ENCODE measurements around the gene MED27. TPM values are rescaled to one million over a fixed set of nuclear protein-coding genes. Genes with fewer than 3 reads are reported as not detected.

The MED27 gene
- total RNA-seq, 2 experiments from 2014 or later: 22.7 to 23.3 TPM

- no peaks in the 10 kb centered on the region for H3K36me3 Mint-ChIP-seq (ENCODE audit: low read depth)
- H3K9me3 Mint-ChIP-seq: no peaks in the 10 kb centered on the region
- ChIA-PET POLR2A (no interaction called here), CTCF (no interaction called here)
- H3K4me1 Mint-ChIP-seq: no peaks in the 10 kb centered on the region
- H3K27me3 Mint-ChIP-seq: no peaks in the 10 kb centered on the region
- no peak overlapping the region for H3K27ac Mint-ChIP-seq
- no peak for DNase-seq
- H3K4me3 Mint-ChIP-seq: no peak overlapping the region
These were observed 31.5 kb downstream of the MED27 start for GRCh38 chr9:132048201-132048600.

- Mint-ChIP-seq H3K36me3 (ENCODE audit: low read depth) (no peaks in the 10 kb centered on the region), H3K27me3 (no peaks in the 10 kb centered on the region), H3K27ac (no peak overlapping the region), H3K4me1 (no peaks in the 10 kb centered on the region), H3K4me3 (no peak overlapping the region), H3K9me3 (no peaks in the 10 kb centered on the region)
- no peak for DNase-seq
- POLR2A ChIA-PET: no interaction called here
- CTCF ChIA-PET: no interaction called here
These were observed 33.2 kb downstream of the MED27 start for GRCh38 chr9:132046456-132046855.

- H3K4me1 Mint-ChIP-seq: no peaks in the 10 kb centered on the region
- H3K4me3 Mint-ChIP-seq: no peak overlapping the region
- POLR2A ChIA-PET: no interaction called here
- no peaks in the 10 kb centered on the region for H3K27me3 Mint-ChIP-seq
- H3K36me3 Mint-ChIP-seq (ENCODE audit: low read depth): no peaks in the 10 kb centered on the region
- no peak overlapping the region for H3K27ac Mint-ChIP-seq
- CTCF ChIA-PET: no interaction called here
- no peaks in the 10 kb centered on the region for H3K9me3 Mint-ChIP-seq
- DNase-seq: no peak
These were observed 35.3 kb downstream of the MED27 start for GRCh38 chr9:132044176-132044875.

GRCh38 chr9:132043708-132044107 lies 36.0 kb downstream of the MED27 start:
- H3K36me3 Mint-ChIP-seq (ENCODE audit: low read depth): no peaks in the 10 kb centered on the region

GRCh38 chr9:132042324-132042723 lies 37.3 kb downstream of the MED27 start:
- ChIA-PET CTCF (no interaction called here), POLR2A (no interaction called here)
- no peak overlapping the region for H3K4me3 Mint-ChIP-seq
- no peaks in the 10 kb centered on the region for H3K9me3 Mint-ChIP-seq
- no peak overlapping the region for H3K27ac Mint-ChIP-seq
- H3K4me1 Mint-ChIP-seq: no peaks in the 10 kb centered on the region
- no peaks in the 10 kb centered on the region for H3K36me3 Mint-ChIP-seq (ENCODE audit: low read depth)
- DNase-seq: no peak
- no peaks in the 10 kb centered on the region for H3K27me3 Mint-ChIP-seq

More at GRCh38 chr9:132043708-132044107, 36.0 kb downstream of the MED27 start:
- Mint-ChIP-seq H3K4me1 (no peaks in the 10 kb centered on the region), H3K4me3 (no peak overlapping the region), H3K9me3 (no peaks in the 10 kb centered on the region), H3K27me3 (no peaks in the 10 kb centered on the region), H3K27ac (no peak overlapping the region)
- ChIA-PET POLR2A (no interaction called here), CTCF (no interaction called here)
- no peak for DNase-seq

GRCh38 chr9:132041798-132042197 lies 37.9 kb downstream of the MED27 start:
- H3K9me3 Mint-ChIP-seq: no peaks in the 10 kb centered on the region
- DNase-seq: no peak
- no peaks in the 10 kb centered on the region for H3K4me1 Mint-ChIP-seq
- no peaks in the 10 kb centered on the region for H3K27me3 Mint-ChIP-seq
- no peak overlapping the region for H3K4me3 Mint-ChIP-seq
- H3K27ac Mint-ChIP-seq: no peak overlapping the region
- ChIA-PET POLR2A (no interaction called here), CTCF (no interaction called here)
- H3K36me3 Mint-ChIP-seq (ENCODE audit: low read depth): no peaks in the 10 kb centered on the region

GRCh38 chr9:132040808-132041207 lies 38.9 kb downstream of the MED27 start:
- no peaks in the 10 kb centered on the region for H3K36me3 Mint-ChIP-seq (ENCODE audit: low read depth)
- no peaks in the 10 kb centered on the region for H3K9me3 Mint-ChIP-seq
- no peak for DNase-seq
- POLR2A ChIA-PET: no interaction called here
- H3K4me1 Mint-ChIP-seq: no peaks in the 10 kb centered on the region
- CTCF ChIA-PET: no interaction called here
- H3K4me3 Mint-ChIP-seq: no peak overlapping the region
- no peak overlapping the region for H3K27ac Mint-ChIP-seq
- no peaks in the 10 kb centered on the region for H3K27me3 Mint-ChIP-seq

- Mint-ChIP-seq H3K36me3 (ENCODE audit: low read depth) (no peaks in the 10 kb centered on the region), H3K27me3 (no peaks in the 10 kb centered on the region), H3K27ac (no peak overlapping the region), H3K9me3 (no peaks in the 10 kb centered on the region), H3K4me1 (no peaks in the 10 kb centered on the region), H3K4me3 (no peak overlapping the region)
- ChIA-PET POLR2A (no interaction called here), CTCF (no interaction called here)
- DNase-seq: no peak
These were observed 39.4 kb downstream of the MED27 start for GRCh38 chr9:132040246-132040645.

GRCh38 chr9:132039284-132039683 lies 40.4 kb downstream of the MED27 start:
- H3K27me3 Mint-ChIP-seq: no peaks in the 10 kb centered on the region
- peaks cover 2% of the 10 kb centered on the region for H3K4me1 Mint-ChIP-seq
- ChIA-PET CTCF (no interaction called here), POLR2A (no interaction called here)
- no peak overlapping the region for H3K27ac Mint-ChIP-seq
- no peak for DNase-seq
- no peaks in the 10 kb centered on the region for H3K36me3 Mint-ChIP-seq (ENCODE audit: low read depth)
- no peak overlapping the region for H3K4me3 Mint-ChIP-seq
- H3K9me3 Mint-ChIP-seq: no peaks in the 10 kb centered on the region

GRCh38 chr9:132037458-132037857 lies 42.2 kb downstream of the MED27 start:
- Mint-ChIP-seq H3K9me3 (no peaks in the 10 kb centered on the region), H3K4me1 (peaks cover 10% of the 10 kb centered on the region), H3K36me3 (ENCODE audit: low read depth) (no peaks in the 10 kb centered on the region), H3K27me3 (no peaks in the 10 kb centered on the region), H3K4me3 (no peak overlapping the region), H3K27ac (no peak overlapping the region)
- ChIA-PET CTCF (interaction anchor here (0.6 to 0.7 kb wide), 2 partner anchors 202 to 1093 kb away, joined by 3 to 4 read pairs; no protein-coding TSS in a partner anchor), POLR2A (no interaction called here)
- DNase-seq: no peak

- no peak for DNase-seq
- no peak overlapping the region for H3K27ac Mint-ChIP-seq
- ChIA-PET CTCF (no interaction called here), POLR2A (no interaction called here)
- no peaks in the 10 kb centered on the region for H3K27me3 Mint-ChIP-seq
- H3K4me1 Mint-ChIP-seq: peaks cover 14% of the 10 kb centered on the region
- H3K9me3 Mint-ChIP-seq: no peaks in the 10 kb centered on the region
- H3K4me3 Mint-ChIP-seq: no peak overlapping the region
- no peaks in the 10 kb centered on the region for H3K36me3 Mint-ChIP-seq (ENCODE audit: low read depth)
These were observed 43.1 kb downstream of the MED27 start for GRCh38 chr9:132036521-132036920.

GRCh38 chr9:132035679-132036078 lies 44.0 kb downstream of the MED27 start:
- H3K4me3 Mint-ChIP-seq: no peak overlapping the region
- CTCF ChIA-PET: no interaction called here
- no peaks in the 10 kb centered on the region for H3K9me3 Mint-ChIP-seq
- H3K36me3 Mint-ChIP-seq (ENCODE audit: low read depth): no peaks in the 10 kb centered on the region
- DNase-seq: no peak
- POLR2A ChIA-PET: no interaction called here
- H3K4me1 Mint-ChIP-seq: peaks cover 18% of the 10 kb centered on the region
- no peak overlapping the region for H3K27ac Mint-ChIP-seq
- no peaks in the 10 kb centered on the region for H3K27me3 Mint-ChIP-seq

- Mint-ChIP-seq H3K4me1 (peaks cover 21% of the 10 kb centered on the region), H3K27me3 (no peaks in the 10 kb centered on the region), H3K4me3 (no peak overlapping the region), H3K9me3 (no peaks in the 10 kb centered on the region), H3K27ac (no peak overlapping the region), H3K36me3 (ENCODE audit: low read depth) (no peaks in the 10 kb centered on the region)
- CTCF ChIA-PET: no interaction called here
- DNase-seq: no peak
- POLR2A ChIA-PET: no interaction called here
These were observed 47.3 kb downstream of the MED27 start for GRCh38 chr9:132032238-132032950.

All from activated CD4-positive, alpha-beta T cell treated with anti-CD3 and anti-CD28 coated beads, Interleukin-2, amount 10 ng/mL, durations not matched to agents 7 days and 5 days (primary cell).